Smooth muscle cell (in vitro differentiated cells): Measurements from ENCODE around the gene ZBTB7C. TPM values are rescaled to one million over a fixed set of nuclear protein-coding genes. Genes with fewer than 3 reads are reported as not detected.

ENCODE experiments used
- DNase-seq: peaks from one replicate; lab custom pipeline; 2025; ENCODE audit not compliant: unreplicated experiment; lab: John Stamatoyannopoulos, UW
- H2AFZ ChIP-seq: fragments of 200-600 bp; sonication (generic); 2 replicates; pipeline ENCODE4 v1.6.0; 2016; ENCODE audit warnings: antibody characterized with exemption, low read depth, mild to moderate bottlenecking
- H3F3A ChIP-seq: fragments of 200-600 bp; sonication (generic); 2 replicates; pipeline ENCODE4 v1.6.0; 2017; ENCODE audit warnings: antibody characterized with exemption, low read depth
- H3K27ac ChIP-seq: fragments of 200-600 bp; sonication (generic); 2 replicates; pipeline ENCODE4 v1.5.1; 2016; ENCODE audit warnings: low read depth, mild to moderate bottlenecking
- H3K27me3 ChIP-seq: fragments of 200-600 bp; sonication (generic); 2 replicates; pipeline ENCODE4 v1.6.1; 2016; ENCODE audit warnings: low read depth, mild to moderate bottlenecking
- H3K36me3 ChIP-seq: fragments of 200-600 bp; sonication (generic); 2 replicates; pipeline ENCODE4 v1.5.1; 2016; ENCODE audit warnings: low read depth
- H3K4me1 ChIP-seq: fragments of 200-600 bp; sonication (generic); 2 replicates; pipeline ENCODE4 v1.5.1; 2016; ENCODE audit warnings: low read depth
- H3K4me2 ChIP-seq: fragments of 200-600 bp; sonication (generic); 2 replicates; pipeline ENCODE4 v1.6.0; 2016; ENCODE audit warnings: mild to moderate bottlenecking
- H3K4me3 ChIP-seq: fragments of 200-600 bp; sonication (generic); 2 replicates; pipeline ENCODE4 v1.5.1; 2016; ENCODE audit warnings: mild to moderate bottlenecking
- H3K79me2 ChIP-seq: fragments of 200-600 bp; sonication (generic); 2 replicates; pipeline ENCODE4 v1.6.0; 2016; ENCODE audit warnings: low read depth, mild to moderate bottlenecking
- H3K9ac ChIP-seq: fragments of 200-600 bp; sonication (generic); 2 replicates; pipeline ENCODE4 v1.6.0; 2016; ENCODE audit warnings: low read depth
- H3K9me3 ChIP-seq: fragments of 200-600 bp; sonication (generic); replicated peaks from 2 replicates; pipeline ENCODE4 v1.5.1; 2016; ENCODE audit warnings: low read depth
- H4K20me1 ChIP-seq: fragments of 200-600 bp; sonication (generic); 2 replicates; pipeline ENCODE4 v1.6.0; 2016; ENCODE audit warnings: low read depth
- WGBS: methylation state at CpG from one replicate; pipeline ENCODE4 v1.1.7; 2016; ENCODE audit warnings: low lambda C conversion rate; 5-methylcytosine and 5-hydroxymethylcytosine counted together
- polyA plus RNA-seq: library from polyadenylated mRNA; unstranded; fragments of >200 nt; fragmentation: Nextera tagmentation; extraction: Ambion mirVana; gene quantifications from 2 replicates; pipeline ENCODE4 v1.2.1, GENCODE V29; 2016
- total RNA-seq: library from RNA; depleted of rRNA; stranded (reverse); fragments of >200 nt; gene quantifications from 2 replicates; pipeline ENCODE4 v1.2.3, GENCODE V29; 2014
- TF ChIP-seq, protein P1 (sequence below): fragments of 200-600 bp; sonication (generic); IDR thresholded peaks from 2 replicates; pipeline ENCODE4 v1.5.1; 2017; ENCODE audit warnings: borderline replicate concordance, mild to moderate bottlenecking, antibody characterized with exemption; ENCODE audit not compliant: insufficient read depth, poor library complexity, severe bottlenecking

The ZBTB7C gene
- total and polyA plus RNA-seq, 2 experiments from 2014 or later = 0.48 to 0.63 TPM

DNA sequence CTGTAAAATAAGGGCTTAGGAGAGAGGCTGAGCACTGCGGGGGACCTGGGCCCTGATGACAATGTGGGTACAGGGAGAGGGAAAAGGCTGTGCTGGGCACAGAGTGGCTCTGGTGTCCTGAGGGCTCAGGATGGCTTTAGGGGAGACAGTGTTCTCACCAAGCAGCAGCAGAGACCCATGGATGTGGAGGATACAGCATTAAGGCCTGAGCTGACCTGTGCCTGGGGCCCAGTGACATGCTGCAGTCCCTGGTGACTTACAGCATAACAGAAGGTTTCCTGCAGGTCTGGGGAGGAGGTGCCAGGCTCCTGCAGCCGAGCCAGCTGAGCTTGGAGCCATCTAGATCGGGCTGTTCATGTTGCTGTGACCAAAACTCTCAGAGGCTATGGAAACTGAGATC, 287.4 kb downstream of the ZBTB7C start:
- H3K4me2 ChIP-seq = no peak overlapping the region
- no peaks in the 10 kb centered on the region for H3K4me1 ChIP-seq
- WGBS = 78% methylated on average over 3 of the region's 3 CpGs
- no peak overlapping the region for H3K27ac ChIP-seq
- no peak overlapping the region for H3K4me3 ChIP-seq
- H3K9me3 ChIP-seq = no peaks in the 10 kb centered on the region
- H3K27me3 ChIP-seq = peaks cover 7% of the 10 kb centered on the region
- H2AFZ ChIP-seq = no peak overlapping the region
- H3K79me2 ChIP-seq = no peaks in the 10 kb centered on the region
- H4K20me1 ChIP-seq = no peaks in the 10 kb centered on the region
- H3K9ac ChIP-seq = no peak overlapping the region
- H3F3A ChIP-seq = no peaks in the 10 kb centered on the region
- TF ChIP-seq, protein P1, sequence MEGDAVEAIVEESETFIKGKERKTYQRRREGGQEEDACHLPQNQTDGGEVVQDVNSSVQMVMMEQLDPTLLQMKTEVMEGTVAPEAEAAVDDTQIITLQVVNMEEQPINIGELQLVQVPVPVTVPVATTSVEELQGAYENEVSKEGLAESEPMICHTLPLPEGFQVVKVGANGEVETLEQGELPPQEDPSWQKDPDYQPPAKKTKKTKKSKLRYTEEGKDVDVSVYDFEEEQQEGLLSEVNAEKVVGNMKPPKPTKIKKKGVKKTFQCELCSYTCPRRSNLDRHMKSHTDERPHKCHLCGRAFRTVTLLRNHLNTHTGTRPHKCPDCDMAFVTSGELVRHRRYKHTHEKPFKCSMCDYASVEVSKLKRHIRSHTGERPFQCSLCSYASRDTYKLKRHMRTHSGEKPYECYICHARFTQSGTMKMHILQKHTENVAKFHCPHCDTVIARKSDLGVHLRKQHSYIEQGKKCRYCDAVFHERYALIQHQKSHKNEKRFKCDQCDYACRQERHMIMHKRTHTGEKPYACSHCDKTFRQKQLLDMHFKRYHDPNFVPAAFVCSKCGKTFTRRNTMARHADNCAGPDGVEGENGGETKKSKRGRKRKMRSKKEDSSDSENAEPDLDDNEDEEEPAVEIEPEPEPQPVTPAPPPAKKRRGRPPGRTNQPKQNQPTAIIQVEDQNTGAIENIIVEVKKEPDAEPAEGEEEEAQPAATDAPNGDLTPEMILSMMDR = no peak
- no peaks in the 10 kb centered on the region for H3K36me3 ChIP-seq
- no peak for DNase-seq

DNA sequence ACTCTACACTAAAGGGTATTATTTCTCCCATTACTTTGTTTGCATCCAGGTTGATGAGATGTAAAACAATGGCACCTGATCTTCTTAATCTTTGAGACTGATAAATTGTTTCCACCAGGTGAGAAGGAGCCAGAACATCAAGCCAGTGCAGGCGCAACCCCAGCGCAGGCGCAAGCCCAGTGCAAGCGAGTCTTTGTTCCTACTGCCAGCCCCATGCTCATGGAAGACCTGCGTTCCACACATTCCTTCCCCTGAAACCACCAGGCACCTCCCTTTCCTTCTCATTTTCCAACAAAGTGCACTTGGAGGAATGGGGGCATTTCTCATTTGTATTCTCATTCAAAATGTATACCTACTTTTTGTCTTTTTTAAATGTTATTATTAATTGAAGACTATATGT, 290.0 kb downstream of the ZBTB7C start:
- H3K36me3 ChIP-seq = no peaks in the 10 kb centered on the region
- H3K9me3 ChIP-seq = no peaks in the 10 kb centered on the region
- H4K20me1 ChIP-seq = no peaks in the 10 kb centered on the region
- no peaks in the 10 kb centered on the region for H3F3A ChIP-seq
- no peaks in the 10 kb centered on the region for H3K79me2 ChIP-seq
- H3K4me3 ChIP-seq = no peak overlapping the region
- no peak overlapping the region for H3K27ac ChIP-seq
- no peaks in the 10 kb centered on the region for H3K4me1 ChIP-seq
- WGBS = 90% methylated on average over 5 of the region's 5 CpGs
- no peak overlapping the region for H3K4me2 ChIP-seq
- no peak overlapping the region for H2AFZ ChIP-seq
- no peak for DNase-seq
- H3K9ac ChIP-seq = no peak overlapping the region
- TF ChIP-seq, protein P1 = no peak
- H3K27me3 ChIP-seq = no peaks in the 10 kb centered on the region

DNA sequence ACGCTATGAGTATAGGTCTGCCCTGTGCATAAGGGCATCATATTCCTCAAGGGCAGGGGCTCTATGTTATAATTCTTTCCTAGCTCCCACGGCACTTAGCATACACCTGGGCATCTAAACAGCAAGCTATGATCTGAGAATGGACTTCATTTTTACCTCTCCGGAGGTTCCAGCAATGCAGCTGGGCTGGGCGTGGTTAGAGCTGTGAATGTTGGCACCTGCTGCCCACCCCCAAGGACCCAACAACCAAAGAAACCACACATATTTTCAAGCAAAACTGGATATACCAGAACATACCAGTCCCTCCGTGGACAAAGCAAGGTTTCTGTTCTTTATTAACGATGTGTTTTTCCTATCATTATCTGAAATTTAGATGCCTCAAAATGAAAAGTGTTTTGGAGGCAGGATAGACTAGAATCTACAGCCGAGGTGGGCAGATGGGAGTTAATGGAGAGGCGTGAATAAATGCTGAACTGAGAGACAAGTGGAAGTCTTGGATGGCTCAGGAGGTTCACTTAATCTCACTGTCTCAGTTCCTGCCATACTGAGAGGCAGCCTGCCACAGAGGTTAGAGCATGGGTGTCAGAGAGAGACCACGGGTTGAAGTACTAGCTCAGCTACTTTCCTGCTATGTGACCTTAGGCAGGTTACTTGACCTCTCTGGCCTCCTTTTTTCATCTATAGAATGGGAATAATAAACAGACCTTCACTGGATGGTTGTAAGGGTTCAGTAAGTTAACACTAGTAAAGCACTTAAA, 292.1 kb downstream of the ZBTB7C start:
- Histone ChIP-seq H3K9ac (no peak overlapping the region), H3K36me3 (no peaks in the 10 kb centered on the region), H3F3A (no peaks in the 10 kb centered on the region), H3K4me3 (no peak overlapping the region), H3K27ac (no peak overlapping the region), H2AFZ (no peak overlapping the region), H3K79me2 (no peaks in the 10 kb centered on the region), H3K4me2 (no peak overlapping the region), H3K9me3 (no peaks in the 10 kb centered on the region), H3K27me3 (no peaks in the 10 kb centered on the region), H3K4me1 (no peaks in the 10 kb centered on the region), H4K20me1 (no peaks in the 10 kb centered on the region)
- TF ChIP-seq, protein P1 = no peak
- DNase-seq = no peak
- WGBS = 86% methylated on average over 9 of the region's 9 CpGs

DNA sequence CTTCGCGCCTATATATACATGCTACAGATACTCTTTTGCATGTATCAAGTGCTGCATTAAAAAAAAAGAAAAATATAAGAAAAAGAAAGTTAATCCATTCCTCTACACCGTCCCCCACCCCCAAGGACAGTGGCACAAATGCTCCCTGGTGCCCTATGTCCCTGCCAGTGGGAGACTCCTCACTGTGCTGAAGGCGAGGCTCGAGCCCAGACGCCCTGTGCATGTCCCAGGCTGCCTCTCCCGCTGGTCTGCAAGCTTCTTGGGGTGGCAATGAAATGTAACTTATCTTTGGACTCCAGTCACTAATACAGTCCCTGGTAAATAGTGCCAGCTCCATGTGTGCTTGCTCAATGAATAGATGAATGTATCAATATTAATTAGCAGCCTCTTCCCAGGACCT, 293.2 kb downstream of the ZBTB7C start:
- no peak overlapping the region for H3K9ac ChIP-seq
- H3K27me3 ChIP-seq = no peaks in the 10 kb centered on the region
- no peaks in the 10 kb centered on the region for H4K20me1 ChIP-seq
- H3K36me3 ChIP-seq = no peaks in the 10 kb centered on the region
- no peaks in the 10 kb centered on the region for H3K9me3 ChIP-seq
- no peak overlapping the region for H3K27ac ChIP-seq
- no peaks in the 10 kb centered on the region for H3K4me1 ChIP-seq
- no peaks in the 10 kb centered on the region for H3K79me2 ChIP-seq
- TF ChIP-seq, protein P1 = no peak
- DNase-seq = no peak
- no peak overlapping the region for H2AFZ ChIP-seq
- no peak overlapping the region for H3K4me3 ChIP-seq
- H3K4me2 ChIP-seq = no peak overlapping the region
- 98% methylated on average over 7 of the region's 7 CpGs for WGBS
- no peaks in the 10 kb centered on the region for H3F3A ChIP-seq
